ENCODE measurements around the gene MTOR. TPM values are rescaled to one million over a fixed set of nuclear protein-coding genes. Genes with fewer than 3 reads are reported as not detected.

Gene MTOR
- total and polyA plus RNA-seq, 10 of the 15 experiments (the other 5 are each of a cell fraction or from before 2014, with no cell fraction given), result 6.6 to 41.8 (median 29.8) TPM

DNA sequence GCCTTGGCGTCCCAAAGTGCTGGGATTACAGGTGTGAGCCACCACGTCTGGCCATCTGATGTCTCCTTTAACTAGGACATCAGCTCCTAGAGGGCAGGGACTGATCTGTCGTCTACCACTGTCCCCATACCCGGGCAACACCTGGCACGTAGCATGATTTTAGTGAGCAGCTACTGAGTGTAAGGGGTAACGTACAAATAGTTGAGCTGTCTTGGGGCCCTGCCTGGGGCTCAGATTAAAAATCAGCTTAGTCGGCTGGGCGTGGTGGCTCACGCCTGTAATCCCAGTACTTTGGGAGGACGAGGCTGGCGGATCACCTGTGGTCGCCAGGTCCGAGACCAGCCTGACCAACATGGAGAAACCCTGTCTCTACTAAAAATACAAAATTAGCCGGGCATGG lies 204.3 kb downstream of the MTOR start (continued):
- TF ChIP-seq PRDM15 (CRISPR knock-in tag; IDR thresholded peaks at IDR 0.05), result no peak
- TF ChIP-seq ZNF622 (IDR thresholded peaks at IDR 0.05), result no peak
- TF ChIP-seq GABPA (IDR thresholded peaks at IDR 0.05; ENCODE audit: low read depth), result no peak
- no peak for TF ChIP-seq HDAC6 (IDR thresholded peaks at IDR 0.05; ENCODE audit: unreplicated experiment)
- TF ChIP-seq, protein P1, sequence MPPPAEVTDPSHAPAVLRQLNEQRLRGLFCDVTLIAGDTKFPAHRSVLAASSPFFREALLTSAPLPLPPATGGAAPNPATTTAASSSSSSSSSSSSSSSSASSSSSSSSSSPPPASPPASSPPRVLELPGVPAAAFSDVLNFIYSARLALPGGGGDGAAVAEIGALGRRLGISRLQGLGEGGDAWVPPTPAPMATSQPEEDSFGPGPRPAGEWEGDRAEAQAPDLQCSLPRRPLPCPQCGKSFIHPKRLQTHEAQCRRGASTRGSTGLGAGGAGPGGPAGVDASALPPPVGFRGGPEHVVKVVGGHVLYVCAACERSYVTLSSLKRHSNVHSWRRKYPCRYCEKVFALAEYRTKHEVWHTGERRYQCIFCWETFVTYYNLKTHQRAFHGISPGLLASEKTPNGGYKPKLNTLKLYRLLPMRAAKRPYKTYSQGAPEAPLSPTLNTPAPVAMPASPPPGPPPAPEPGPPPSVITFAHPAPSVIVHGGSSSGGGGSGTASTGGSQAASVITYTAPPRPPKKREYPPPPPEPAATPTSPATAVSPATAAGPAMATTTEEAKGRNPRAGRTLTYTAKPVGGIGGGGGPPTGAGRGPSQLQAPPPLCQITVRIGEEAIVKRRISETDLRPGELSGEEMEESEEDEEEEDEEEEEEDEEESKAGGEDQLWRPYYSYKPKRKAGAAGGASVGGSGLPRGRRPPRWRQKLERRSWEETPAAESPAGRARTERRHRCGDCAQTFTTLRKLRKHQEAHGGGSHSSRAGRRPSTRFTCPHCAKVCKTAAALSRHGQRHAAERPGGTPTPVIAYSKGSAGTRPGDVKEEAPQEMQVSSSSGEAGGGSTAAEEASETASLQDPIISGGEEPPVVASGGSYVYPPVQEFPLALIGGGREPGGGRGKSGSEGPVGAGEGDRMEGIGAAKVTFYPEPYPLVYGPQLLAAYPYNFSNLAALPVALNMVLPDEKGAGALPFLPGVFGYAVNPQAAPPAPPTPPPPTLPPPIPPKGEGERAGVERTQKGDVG (CRISPR knock-in tag; IDR thresholded peaks at IDR 0.05), result no peak
- TF ChIP-seq CEBPB (IDR thresholded peaks at IDR 0.05; ENCODE audit: borderline replicate concordance in 1 of 2, low read depth in 2 of 2, low read length in 2 of 2), result no peak
- no peak for TF ChIP-seq PAX8 (IDR thresholded peaks at IDR 0.05)
